CD4-positive, alpha-beta T cell treated with Interleukin-17A for 1 hour (primary cell): Measurements from ENCODE around the gene CD300E.

ENCODE experiments used
- DNase-seq: peaks from one replicate; pipeline ENCODE4 v3.0.0-alpha.2; 2020

CD300E gene

GRCh38 chr17:74561586-74561985 lies 62.0 kb downstream of the CD300E start:
- no peak for DNase-seq
